ENCODE measurements around the gene ACTL7A. TPM values are rescaled to one million over a fixed set of nuclear protein-coding genes. Genes with fewer than 3 reads are reported as not detected.

Gene ACTL7A
- total and polyA plus RNA-seq, 2 of the 13 experiments (the other 11 are each of a cell fraction or from before 2014, with no cell fraction given) = not detected

DNA sequence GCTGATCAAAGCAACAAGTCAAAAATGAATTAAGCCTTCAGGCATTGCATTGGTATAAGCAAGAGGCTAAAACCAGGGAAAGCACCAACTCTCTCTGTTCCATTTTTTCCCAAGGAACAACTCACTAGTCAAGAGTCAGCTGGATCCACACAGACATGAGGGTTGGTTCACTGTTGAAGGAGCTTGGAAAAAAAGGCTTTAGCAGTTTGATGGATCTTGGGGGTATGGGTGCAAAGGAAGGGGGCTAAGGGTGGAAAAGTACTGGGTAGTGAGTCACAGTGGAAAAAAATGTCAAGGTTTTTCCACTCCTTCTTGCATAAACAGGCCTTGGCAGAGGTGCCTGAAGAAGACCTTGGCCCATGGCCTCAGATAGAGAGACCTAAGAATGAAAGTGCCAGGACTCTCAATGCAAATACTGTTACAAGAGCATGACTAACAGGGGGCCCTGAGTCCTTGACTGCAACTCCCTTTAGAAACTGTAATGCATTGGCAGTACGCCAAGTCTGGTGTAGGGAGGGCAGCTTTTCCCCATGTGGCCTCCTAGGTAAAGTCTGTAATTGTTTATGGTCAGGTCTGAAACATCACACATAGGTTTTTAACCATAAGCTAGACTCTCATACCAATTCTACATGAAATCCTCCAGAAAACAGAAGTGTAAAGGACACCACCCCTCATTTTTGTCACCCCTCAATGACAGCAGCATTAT lies 23.7 kb downstream of the ACTL7A start (continued):
- TF ChIP-seq, protein P1, sequence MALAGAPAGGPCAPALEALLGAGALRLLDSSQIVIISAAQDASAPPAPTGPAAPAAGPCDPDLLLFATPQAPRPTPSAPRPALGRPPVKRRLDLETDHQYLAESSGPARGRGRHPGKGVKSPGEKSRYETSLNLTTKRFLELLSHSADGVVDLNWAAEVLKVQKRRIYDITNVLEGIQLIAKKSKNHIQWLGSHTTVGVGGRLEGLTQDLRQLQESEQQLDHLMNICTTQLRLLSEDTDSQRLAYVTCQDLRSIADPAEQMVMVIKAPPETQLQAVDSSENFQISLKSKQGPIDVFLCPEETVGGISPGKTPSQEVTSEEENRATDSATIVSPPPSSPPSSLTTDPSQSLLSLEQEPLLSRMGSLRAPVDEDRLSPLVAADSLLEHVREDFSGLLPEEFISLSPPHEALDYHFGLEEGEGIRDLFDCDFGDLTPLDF (CRISPR knock-in tag; IDR thresholded peaks at IDR 0.05) = no peak
- TF ChIP-seq, protein P2, sequence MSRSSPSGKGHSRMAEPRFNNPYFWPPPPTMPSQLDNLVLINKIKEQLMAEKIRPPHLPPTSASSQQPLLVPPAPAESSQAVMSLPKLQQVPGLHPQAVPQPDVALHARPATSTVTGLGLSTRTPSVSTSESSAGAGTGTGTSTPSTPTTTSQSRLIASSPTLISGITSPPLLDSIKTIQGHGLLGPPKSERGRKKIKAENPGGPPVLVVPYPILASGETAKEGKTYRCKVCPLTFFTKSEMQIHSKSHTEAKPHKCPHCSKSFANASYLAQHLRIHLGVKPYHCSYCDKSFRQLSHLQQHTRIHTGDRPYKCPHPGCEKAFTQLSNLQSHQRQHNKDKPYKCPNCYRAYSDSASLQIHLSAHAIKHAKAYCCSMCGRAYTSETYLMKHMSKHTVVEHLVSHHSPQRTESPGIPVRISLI (CRISPR knock-in tag; IDR thresholded peaks at IDR 0.05; ENCODE audit: borderline replicate concordance) = peak; percentile 92
- TF ChIP-seq NR2C2 (CRISPR knock-in tag; IDR thresholded peaks at IDR 0.05; ENCODE audit: borderline replicate concordance) = peak; percentile 65; the same call in 1 of the 2 replicates
- peak; percentile 60 for TF ChIP-seq CREB1 (IDR thresholded peaks at IDR 0.05)
- TF ChIP-seq CREB1 (CRISPR knock-in tag; IDR thresholded peaks at IDR 0.05) = peak; percentile 86
- no peak for TF ChIP-seq PLRG1 (conservative IDR thresholded peaks at IDR 0.05)
- TF ChIP-seq ZNF605 (CRISPR knock-in tag; IDR thresholded peaks at IDR 0.05) = peak; percentile 98
- TF ChIP-seq SP4 (CRISPR knock-in tag; IDR thresholded peaks at IDR 0.05) = peak; percentile 63; the same call in 1 of the 2 replicates
- TF ChIP-seq ZNF235 (CRISPR knock-in tag; IDR thresholded peaks at IDR 0.05; ENCODE audit: borderline replicate concordance) = no peak
- TF ChIP-seq ZNF12 (CRISPR knock-in tag; IDR thresholded peaks at IDR 0.05) = no peak; the same call in 1 of the 2 replicates
- no peak for TF ChIP-seq HOXA9 (CRISPR knock-in tag; IDR thresholded peaks at IDR 0.05; ENCODE audit: borderline replicate concordance)
- peak; percentile 45; the same call in 1 of the 2 replicates for TF ChIP-seq ZNF761 (CRISPR knock-in tag; conservative IDR thresholded peaks at IDR 0.05)
- TF ChIP-seq ATF1 (CRISPR knock-in tag; IDR thresholded peaks at IDR 0.05) = peak; percentile 68
- TF ChIP-seq YY1 (IDR thresholded peaks at IDR 0.05; ENCODE audit: insufficient read depth, insufficient replicate concordance, low read depth, low read length) = no peak
- TF ChIP-seq, protein P3, sequence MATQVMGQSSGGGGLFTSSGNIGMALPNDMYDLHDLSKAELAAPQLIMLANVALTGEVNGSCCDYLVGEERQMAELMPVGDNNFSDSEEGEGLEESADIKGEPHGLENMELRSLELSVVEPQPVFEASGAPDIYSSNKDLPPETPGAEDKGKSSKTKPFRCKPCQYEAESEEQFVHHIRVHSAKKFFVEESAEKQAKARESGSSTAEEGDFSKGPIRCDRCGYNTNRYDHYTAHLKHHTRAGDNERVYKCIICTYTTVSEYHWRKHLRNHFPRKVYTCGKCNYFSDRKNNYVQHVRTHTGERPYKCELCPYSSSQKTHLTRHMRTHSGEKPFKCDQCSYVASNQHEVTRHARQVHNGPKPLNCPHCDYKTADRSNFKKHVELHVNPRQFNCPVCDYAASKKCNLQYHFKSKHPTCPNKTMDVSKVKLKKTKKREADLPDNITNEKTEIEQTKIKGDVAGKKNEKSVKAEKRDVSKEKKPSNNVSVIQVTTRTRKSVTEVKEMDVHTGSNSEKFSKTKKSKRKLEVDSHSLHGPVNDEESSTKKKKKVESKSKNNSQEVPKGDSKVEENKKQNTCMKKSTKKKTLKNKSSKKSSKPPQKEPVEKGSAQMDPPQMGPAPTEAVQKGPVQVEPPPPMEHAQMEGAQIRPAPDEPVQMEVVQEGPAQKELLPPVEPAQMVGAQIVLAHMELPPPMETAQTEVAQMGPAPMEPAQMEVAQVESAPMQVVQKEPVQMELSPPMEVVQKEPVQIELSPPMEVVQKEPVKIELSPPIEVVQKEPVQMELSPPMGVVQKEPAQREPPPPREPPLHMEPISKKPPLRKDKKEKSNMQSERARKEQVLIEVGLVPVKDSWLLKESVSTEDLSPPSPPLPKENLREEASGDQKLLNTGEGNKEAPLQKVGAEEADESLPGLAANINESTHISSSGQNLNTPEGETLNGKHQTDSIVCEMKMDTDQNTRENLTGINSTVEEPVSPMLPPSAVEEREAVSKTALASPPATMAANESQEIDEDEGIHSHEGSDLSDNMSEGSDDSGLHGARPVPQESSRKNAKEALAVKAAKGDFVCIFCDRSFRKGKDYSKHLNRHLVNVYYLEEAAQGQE (IDR thresholded peaks at IDR 0.05; ENCODE audit: borderline replicate concordance in 1 of 2, low read depth in 1 of 2, low read length in 2 of 2) = peak in 1 of 2 experiments; percentile 76; a peak in 2 of 4 replicates
- no peak for TF ChIP-seq ZNF558 (CRISPR knock-in tag; IDR thresholded peaks at IDR 0.05; ENCODE audit: borderline replicate concordance)
- TF ChIP-seq AHR (CRISPR knock-in tag; IDR thresholded peaks at IDR 0.05) = peak; percentile 74; the same call in 1 of the 2 replicates
- TF ChIP-seq, protein P4, sequence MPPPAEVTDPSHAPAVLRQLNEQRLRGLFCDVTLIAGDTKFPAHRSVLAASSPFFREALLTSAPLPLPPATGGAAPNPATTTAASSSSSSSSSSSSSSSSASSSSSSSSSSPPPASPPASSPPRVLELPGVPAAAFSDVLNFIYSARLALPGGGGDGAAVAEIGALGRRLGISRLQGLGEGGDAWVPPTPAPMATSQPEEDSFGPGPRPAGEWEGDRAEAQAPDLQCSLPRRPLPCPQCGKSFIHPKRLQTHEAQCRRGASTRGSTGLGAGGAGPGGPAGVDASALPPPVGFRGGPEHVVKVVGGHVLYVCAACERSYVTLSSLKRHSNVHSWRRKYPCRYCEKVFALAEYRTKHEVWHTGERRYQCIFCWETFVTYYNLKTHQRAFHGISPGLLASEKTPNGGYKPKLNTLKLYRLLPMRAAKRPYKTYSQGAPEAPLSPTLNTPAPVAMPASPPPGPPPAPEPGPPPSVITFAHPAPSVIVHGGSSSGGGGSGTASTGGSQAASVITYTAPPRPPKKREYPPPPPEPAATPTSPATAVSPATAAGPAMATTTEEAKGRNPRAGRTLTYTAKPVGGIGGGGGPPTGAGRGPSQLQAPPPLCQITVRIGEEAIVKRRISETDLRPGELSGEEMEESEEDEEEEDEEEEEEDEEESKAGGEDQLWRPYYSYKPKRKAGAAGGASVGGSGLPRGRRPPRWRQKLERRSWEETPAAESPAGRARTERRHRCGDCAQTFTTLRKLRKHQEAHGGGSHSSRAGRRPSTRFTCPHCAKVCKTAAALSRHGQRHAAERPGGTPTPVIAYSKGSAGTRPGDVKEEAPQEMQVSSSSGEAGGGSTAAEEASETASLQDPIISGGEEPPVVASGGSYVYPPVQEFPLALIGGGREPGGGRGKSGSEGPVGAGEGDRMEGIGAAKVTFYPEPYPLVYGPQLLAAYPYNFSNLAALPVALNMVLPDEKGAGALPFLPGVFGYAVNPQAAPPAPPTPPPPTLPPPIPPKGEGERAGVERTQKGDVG (CRISPR knock-in tag; IDR thresholded peaks at IDR 0.05; ENCODE audit: borderline replicate concordance) = 0 out of 2 replicates have a peak, but pooled peaks have one; percentile 65
- TF ChIP-seq, protein P5, sequence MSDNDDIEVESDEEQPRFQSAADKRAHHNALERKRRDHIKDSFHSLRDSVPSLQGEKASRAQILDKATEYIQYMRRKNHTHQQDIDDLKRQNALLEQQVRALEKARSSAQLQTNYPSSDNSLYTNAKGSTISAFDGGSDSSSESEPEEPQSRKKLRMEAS (IDR thresholded peaks at IDR 0.05) = peak; percentile 68; the same call in 1 of the 2 replicates
- no peak; the same call in 1 of the 2 replicates for TF ChIP-seq STAG1 (CRISPR knock-in tag; IDR thresholded peaks at IDR 0.05)

Measured in HepG2 (cell line).